GM12878 (cell line): ENCODE data around the gene FOXD3. TPM values are rescaled to one million over a fixed set of nuclear protein-coding genes. Genes with fewer than 3 reads are reported as not detected.

Source experiments
- ATAC-seq: fragments of 200-7000 bp; cut with Tn5 transposase; 3 replicates; pipeline ENCODE4 v1.9.1; 2020; ENCODE audit warnings: mild to moderate bottlenecking, moderate library complexity
- BruUV-seq: library from RNA; stranded (reverse); fragments of 400-500 nt; replicated peaks from 2 replicates; lab custom pipeline; 2021; lab: Mats Ljungman, UMichigan
- CTCF ChIA-PET: fragments of 300-600 bp; sonication (Branson Sonifier 250); formaldehyde crosslinking; extraction: SDS; loops from one replicate; lab custom pipeline; 2021; ENCODE audit warnings: inconsistent platforms; lab: Yijun Ruan, JAX
- POLR2A ChIA-PET: fragments of 350-600 bp; formaldehyde crosslinking; extraction: SDS; loops from one replicate; lab custom pipeline; 2021; ENCODE audit warnings: inconsistent platforms; lab: Charles Lee
- RAD21 ChIA-PET: fragments of 300-600 bp; sonication (Branson Sonifier 250); formaldehyde crosslinking; loops from one replicate; lab custom pipeline; 2023; ENCODE audit warnings: antibody characterized with exemption; ENCODE audit not compliant: unreplicated experiment; lab: Charles Lee
- SMC1A ChIA-PET: fragments of 300-600 bp; sonication (Branson Sonifier 250); formaldehyde crosslinking; loops from one replicate; lab custom pipeline; 2023; ENCODE audit not compliant: unreplicated experiment, uncharacterized antibody; lab: Charles Lee
- DNase-seq: peaks from one replicate; pipeline ENCODE4 v3.0.0-alpha.2; 2011; ENCODE audit warnings: low read depth, low spot score
- FAIRE-seq: peaks from 3 replicates; lab custom pipeline; 2011; peaks lifted over from hg19 to GRCh38; lab: Jason Lieb, UNC
- H2AFZ ChIP-seq: 2 replicates; pipeline ENCODE4 v1.6.0; 2011; ENCODE audit warnings: low read depth, low read length, control low read depth; ENCODE audit not compliant: control insufficient read depth
- H3K27ac ChIP-seq: 2 replicates; pipeline ENCODE4 v1.5.1; 2011; ENCODE audit warnings: control low read depth; ENCODE audit not compliant: control insufficient read depth, insufficient read depth
- H3K27me3 ChIP-seq, 2 experiments: replicated peaks in 1 of 2; 2 replicates each; pipeline versions ENCODE4 v1.6.0 to v1.6.1; 2011; ENCODE audit warnings: low read length in 1 of 2; ENCODE audit not compliant: control insufficient read depth in 2 of 2, insufficient read depth in 2 of 2
- H3K36me3 ChIP-seq, 2 experiments: 2 replicates each; pipeline ENCODE4 v1.5.1; 2011; ENCODE audit warnings: low read length in 1 of 2; ENCODE audit not compliant: control insufficient read depth in 2 of 2, insufficient read depth in 2 of 2
- H3K4me1 ChIP-seq: 2 replicates; pipeline ENCODE4 v1.6.1; 2011; ENCODE audit warnings: mild to moderate bottlenecking, low read length, moderate library complexity, mixed read lengths; ENCODE audit not compliant: control insufficient read depth, insufficient read depth
- H3K4me2 ChIP-seq: 2 replicates; pipeline ENCODE4 v1.6.0; 2011; ENCODE audit warnings: control low read depth; ENCODE audit not compliant: control insufficient read depth, insufficient read depth
- H3K4me3 ChIP-seq: fragments of 200-600 bp; sonication (generic); 2 replicates; pipeline ENCODE4 v1.5.1; 2016
- H3K79me2 ChIP-seq: 2 replicates; pipeline ENCODE4 v1.6.0; 2011; ENCODE audit warnings: low read length; ENCODE audit not compliant: control insufficient read depth, insufficient read depth
- H3K9ac ChIP-seq: 2 replicates; pipeline ENCODE4 v1.8.0; 2011; ENCODE audit warnings: low read length, control low read depth, mixed read lengths; ENCODE audit not compliant: control insufficient read depth, insufficient read depth
- H3K9me3 ChIP-seq: replicated peaks from 3 replicates; pipeline ENCODE4 v1.5.1; 2011; ENCODE audit warnings: mild to moderate bottlenecking, low read length; ENCODE audit not compliant: control insufficient read depth, insufficient read depth
- H4K20me1 ChIP-seq: 2 replicates; pipeline ENCODE4 v1.6.0; 2011; ENCODE audit not compliant: control insufficient read depth, insufficient read depth
- EZH2 ChIP-seq: IDR thresholded peaks from 2 replicates; pipeline ENCODE4 v1.6.1; 2012; ENCODE audit warnings: low read depth, mild to moderate bottlenecking, control low read depth, inconsistent platforms, low read length, borderline replicate concordance; ENCODE audit not compliant: control insufficient read depth
- WGBS: methylation state at CpG from one replicate; pipeline ENCODE4 v1.1.6; 2016; ENCODE audit warnings: low lambda C conversion rate; ENCODE audit not compliant: insufficient replicate concordance, insufficient coverage; ENCODE audit errors: missing lambda C conversion rate; 5-methylcytosine and 5-hydroxymethylcytosine counted together
- in situ Hi-C: fragments of 300-500 bp; cut with MboI; formaldehyde crosslinking; loops from 9 replicates; pipeline ENCODE4 v1.14.3; 2018; ENCODE audit warnings: mixed read lengths
- intact Hi-C: fragments of 100-400 bp; cut with micrococcal nuclease; formaldehyde crosslinking; loops from one replicate; pipeline ENCODE4 v1.14.2; 2022; ENCODE audit not compliant: unreplicated experiment
- polyA plus RNA-seq, 11 experiments: library from polyadenylated mRNA; depleted of rRNA in 4 of 11; unstranded in 6 of 11; stranded (reverse) in 5 of 11; fragments of >200 nt; fragmentation: Nextera tagmentation in 4 of 11; fragmentation: Illumina TruSeq in 1 of 11; extraction: Ambion mirVana in 4 of 11; extraction: Trizol in 1 of 11; gene quantifications; 1 replicate in 1 of 11; 2 replicates in 10 of 11; pipeline versions ENCODE4 v1.2.1 to v1.2.3, GENCODE V29; 2011 to 2016; ENCODE audit warnings: inconsistent platforms in 2 of 11, missing spikeins in 2 of 11, low read depth in 1 of 11
- total RNA-seq, 4 experiments: library from RNA; depleted of rRNA in 3 of 4; stranded (reverse); fragments of >200 nt in 3 of 4; fragmentation: Illumina TruSeq in 1 of 4; extraction: Trizol in 1 of 4; gene quantifications; 2 replicates each; pipeline versions ENCODE4 v1.2.1 to v1.2.3, GENCODE V29; 2013 to 2021
- TF ChIP-seq, protein P1 (sequence below): fragments of 450-650 bp; IDR thresholded peaks from 2 replicates; pipeline ENCODE4 v1.6.1; 2016; ENCODE audit warnings: mild to moderate bottlenecking, moderate library complexity, borderline replicate concordance

The FOXD3 gene
- total and polyA plus RNA-seq, 10 of the 15 experiments (the other 5 are each of a cell fraction or from before 2014, with no cell fraction given), result not detected

DNA sequence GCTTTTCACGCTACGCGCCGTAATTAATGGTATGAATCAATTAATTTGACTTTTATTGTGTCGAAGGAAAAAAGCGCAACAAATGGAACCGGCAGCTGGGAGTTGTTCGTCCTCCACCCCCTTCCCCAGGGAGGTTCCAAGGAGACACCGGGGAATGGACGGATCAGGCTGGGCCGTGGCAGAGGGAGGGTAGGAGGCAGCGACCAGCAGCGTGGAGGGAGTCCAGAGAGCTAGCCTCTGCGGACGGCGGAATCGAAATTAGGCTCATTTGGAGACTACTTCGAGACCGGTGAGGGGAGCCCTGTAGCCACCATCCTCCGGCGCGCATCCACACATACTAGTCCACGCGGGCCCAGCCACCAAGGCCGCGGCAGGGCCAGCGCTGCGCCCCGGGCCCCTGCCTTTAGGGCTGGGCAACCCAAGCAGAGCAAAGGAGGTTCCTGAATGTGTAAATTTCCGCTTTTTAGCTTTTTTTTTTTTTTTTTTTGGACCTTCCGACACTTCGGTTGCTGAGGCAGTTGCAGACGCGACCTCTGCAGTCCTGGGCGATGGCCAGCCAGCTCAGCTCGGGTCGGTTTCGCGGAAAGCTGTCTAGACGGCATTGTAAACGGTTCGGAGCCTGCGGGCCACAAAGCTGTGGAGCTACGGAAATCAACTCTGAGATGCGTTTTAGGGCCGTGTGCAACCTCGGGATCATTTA is 2.2 kb upstream of the FOXD3 start:
- SMC1A ChIA-PET, result interaction anchor here (1.1 kb wide), 1 partner anchor 87 kb away, joined by 3 read pairs; no protein-coding TSS in a partner anchor
- no peak overlapping the region for H3K27ac ChIP-seq
- DNase-seq (no peak), ATAC-seq (no peak), FAIRE-seq (no peak)
- in situ Hi-C loops (no loop called here), intact Hi-C loops (no loop called here)
- CTCF ChIA-PET, result no interaction called here
- H3K4me1 ChIP-seq, result no peaks in the 10 kb centered on the region; the same call in 1 of the 2 replicates
- no TSS peak for BruUV-seq
- RAD21 ChIA-PET, result no interaction called here
- no peak overlapping the region for H2AFZ ChIP-seq
- WGBS, result 49% methylated on average over 42 of the region's 47 CpGs
- no peaks in the 10 kb centered on the region for H4K20me1 ChIP-seq
- TF ChIP-seq EZH2, result 0 out of 2 replicates have a peak, but pooled peaks have one; percentile 17
- TF ChIP-seq, protein P1, sequence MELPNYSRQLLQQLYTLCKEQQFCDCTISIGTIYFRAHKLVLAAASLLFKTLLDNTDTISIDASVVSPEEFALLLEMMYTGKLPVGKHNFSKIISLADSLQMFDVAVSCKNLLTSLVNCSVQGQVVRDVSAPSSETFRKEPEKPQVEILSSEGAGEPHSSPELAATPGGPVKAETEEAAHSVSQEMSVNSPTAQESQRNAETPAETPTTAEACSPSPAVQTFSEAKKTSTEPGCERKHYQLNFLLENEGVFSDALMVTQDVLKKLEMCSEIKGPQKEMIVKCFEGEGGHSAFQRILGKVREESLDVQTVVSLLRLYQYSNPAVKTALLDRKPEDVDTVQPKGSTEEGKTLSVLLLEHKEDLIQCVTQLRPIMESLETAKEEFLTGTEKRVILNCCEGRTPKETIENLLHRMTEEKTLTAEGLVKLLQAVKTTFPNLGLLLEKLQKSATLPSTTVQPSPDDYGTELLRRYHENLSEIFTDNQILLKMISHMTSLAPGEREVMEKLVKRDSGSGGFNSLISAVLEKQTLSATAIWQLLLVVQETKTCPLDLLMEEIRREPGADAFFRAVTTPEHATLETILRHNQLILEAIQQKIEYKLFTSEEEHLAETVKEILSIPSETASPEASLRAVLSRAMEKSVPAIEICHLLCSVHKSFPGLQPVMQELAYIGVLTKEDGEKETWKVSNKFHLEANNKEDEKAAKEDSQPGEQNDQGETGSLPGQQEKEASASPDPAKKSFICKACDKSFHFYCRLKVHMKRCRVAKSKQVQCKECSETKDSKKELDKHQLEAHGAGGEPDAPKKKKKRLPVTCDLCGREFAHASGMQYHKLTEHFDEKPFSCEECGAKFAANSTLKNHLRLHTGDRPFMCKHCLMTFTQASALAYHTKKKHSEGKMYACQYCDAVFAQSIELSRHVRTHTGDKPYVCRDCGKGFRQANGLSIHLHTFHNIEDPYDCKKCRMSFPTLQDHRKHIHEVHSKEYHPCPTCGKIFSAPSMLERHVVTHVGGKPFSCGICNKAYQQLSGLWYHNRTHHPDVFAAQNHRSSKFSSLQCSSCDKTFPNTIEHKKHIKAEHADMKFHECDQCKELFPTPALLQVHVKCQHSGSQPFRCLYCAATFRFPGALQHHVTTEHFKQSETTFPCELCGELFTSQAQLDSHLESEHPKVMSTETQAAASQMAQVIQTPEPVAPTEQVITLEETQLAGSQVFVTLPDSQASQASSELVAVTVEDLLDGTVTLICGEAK, result no peak
- H3K9me3 ChIP-seq, result peaks cover 1% of the 10 kb centered on the region; the same call in 2 of the 3 replicates
- POLR2A ChIA-PET, result no interaction called here
- H3K36me3 ChIP-seq, result no peaks in the 10 kb centered on the region
- peaks cover 9 to 43% of the 10 kb centered on the region in 2 experiments for H3K27me3 ChIP-seq
- no peak overlapping the region for H3K4me3 ChIP-seq
- H3K9ac ChIP-seq, result no peak overlapping the region
- H3K79me2 ChIP-seq, result no peaks in the 10 kb centered on the region
- H3K4me2 ChIP-seq, result no peak overlapping the region
